ENCODE data around the gene POLR3B.
A peak's percentile ranks its signal among the peaks of the same experiment; 100 is the strongest.

POLR3B gene

GRCh38 chr12:106386813-106387535, 29.4 kb downstream of the POLR3B start:
- H3K4me3 ChIP-seq (ENCODE audit: insufficient read length, low read depth) = no peak overlapping the region
- DNase-seq (ENCODE audit: low read depth, low spot score) = no peak
- peaks cover 21% of the 10 kb centered on the region for H3K36me3 ChIP-seq (ENCODE audit: insufficient read depth, insufficient read length, low read length)
- no peak overlapping the region for H3K9ac ChIP-seq (ENCODE audit: insufficient read length, low read depth)
- no peaks in the 10 kb centered on the region for H3K27me3 ChIP-seq (ENCODE audit: insufficient read depth, insufficient read length)
- TF ChIP-seq ZNF274 (IDR thresholded peaks at IDR 0.05; ENCODE audit: low read depth, low read length) (no peak), YY1 (IDR thresholded peaks at IDR 0.05; ENCODE audit: insufficient read depth, insufficient read length) (no peak), SUZ12 (IDR thresholded peaks at IDR 0.05; ENCODE audit: extremely low read depth, insufficient read depth, insufficient read length) (no peak)
- peaks cover 7% of the 10 kb centered on the region; the same call in 1 of the 2 replicates for H3K9me3 ChIP-seq (ENCODE audit: insufficient read depth, low read length)
- no peaks in the 10 kb centered on the region for H3K4me1 ChIP-seq (ENCODE audit: insufficient read depth, insufficient read length)

DNA sequence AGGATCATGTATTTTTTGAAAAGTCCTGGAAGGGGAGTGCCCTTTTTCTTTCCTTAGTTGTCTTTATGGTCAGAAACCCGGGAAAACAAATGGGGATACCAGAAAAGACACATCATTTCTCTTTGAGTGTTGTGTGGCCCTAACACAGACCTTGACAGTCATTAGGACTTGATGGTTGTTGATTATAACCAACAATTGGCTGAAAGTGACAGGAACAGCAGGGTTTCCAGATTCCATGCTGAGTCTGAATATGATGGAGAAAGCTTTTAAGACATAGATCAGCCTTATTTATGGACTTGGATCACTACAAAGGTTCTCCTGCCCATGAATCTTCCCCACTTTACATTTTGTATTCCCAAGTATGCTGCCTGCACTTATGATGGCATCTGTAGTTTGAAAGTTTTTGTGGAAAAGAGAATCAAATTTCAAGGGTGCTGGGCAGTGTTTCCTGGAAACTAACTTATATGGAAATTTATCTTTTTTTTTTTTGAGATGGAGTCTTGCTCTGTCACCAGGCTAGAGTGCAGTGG, 30.4 kb downstream of the POLR3B start:
- peak; percentile 8 for DNase-seq (ENCODE audit: low read depth, low spot score)

DNA sequence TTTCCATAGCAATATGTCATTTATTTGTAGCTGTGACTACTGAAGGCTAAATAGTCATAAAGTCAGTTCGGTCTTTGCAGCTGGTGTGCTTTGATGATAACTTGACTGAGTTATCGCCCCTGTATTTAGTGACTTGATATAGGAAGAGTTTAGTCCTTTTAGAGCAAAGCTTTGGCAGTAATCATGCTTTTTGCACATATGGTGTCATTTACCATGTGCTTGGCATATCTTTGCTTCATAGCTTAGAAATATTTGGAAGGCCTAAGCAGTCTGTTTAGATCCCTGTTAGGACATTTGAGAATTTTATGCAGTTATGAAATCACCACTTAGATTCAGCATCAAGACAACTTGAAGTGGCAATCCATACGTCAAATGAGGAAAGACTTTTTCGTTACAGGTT, 31.6 kb downstream of the POLR3B start:
- Histone ChIP-seq H3K27me3 (ENCODE audit: insufficient read depth, insufficient read length) (no peaks in the 10 kb centered on the region), H3K9ac (ENCODE audit: insufficient read length, low read depth) (no peak overlapping the region), H3K36me3 (ENCODE audit: insufficient read depth, insufficient read length, low read length) (peaks cover 30% of the 10 kb centered on the region), H3K9me3 (ENCODE audit: insufficient read depth, low read length) (no peaks in the 10 kb centered on the region), H3K4me1 (ENCODE audit: insufficient read depth, insufficient read length) (no peaks in the 10 kb centered on the region), H3K4me3 (ENCODE audit: insufficient read length, low read depth) (no peak overlapping the region)
- no peak for DNase-seq (ENCODE audit: low read depth, low spot score)
- TF ChIP-seq ZNF274 (IDR thresholded peaks at IDR 0.05; ENCODE audit: low read depth, low read length) (no peak), SUZ12 (IDR thresholded peaks at IDR 0.05; ENCODE audit: extremely low read depth, insufficient read depth, insufficient read length) (no peak), YY1 (IDR thresholded peaks at IDR 0.05; ENCODE audit: insufficient read depth, insufficient read length) (no peak)

More for the DNA sequence above, 30.4 kb downstream of the POLR3B start:
- H3K4me3 ChIP-seq (ENCODE audit: insufficient read length, low read depth) = no peak overlapping the region
- H3K9ac ChIP-seq (ENCODE audit: insufficient read length, low read depth) = no peak overlapping the region
- H3K36me3 ChIP-seq (ENCODE audit: insufficient read depth, insufficient read length, low read length) = peaks cover 21% of the 10 kb centered on the region
- TF ChIP-seq ZNF274 (IDR thresholded peaks at IDR 0.05; ENCODE audit: low read depth, low read length) = no peak
- TF ChIP-seq SUZ12 (IDR thresholded peaks at IDR 0.05; ENCODE audit: extremely low read depth, insufficient read depth, insufficient read length) = no peak
- TF ChIP-seq YY1 (IDR thresholded peaks at IDR 0.05; ENCODE audit: insufficient read depth, insufficient read length) = no peak
- H3K9me3 ChIP-seq (ENCODE audit: insufficient read depth, low read length) = no peaks in the 10 kb centered on the region
- H3K27me3 ChIP-seq (ENCODE audit: insufficient read depth, insufficient read length) = no peaks in the 10 kb centered on the region
- no peaks in the 10 kb centered on the region for H3K4me1 ChIP-seq (ENCODE audit: insufficient read depth, insufficient read length)

GRCh38 chr12:106392759-106393158, 35.2 kb downstream of the POLR3B start:
- no peak overlapping the region for H3K9ac ChIP-seq (ENCODE audit: insufficient read length, low read depth)
- no peaks in the 10 kb centered on the region for H3K4me1 ChIP-seq (ENCODE audit: insufficient read depth, insufficient read length)
- H3K9me3 ChIP-seq (ENCODE audit: insufficient read depth, low read length) = peaks cover 20% of the 10 kb centered on the region
- no peak for TF ChIP-seq SUZ12 (IDR thresholded peaks at IDR 0.05; ENCODE audit: extremely low read depth, insufficient read depth, insufficient read length)
- no peak for TF ChIP-seq YY1 (IDR thresholded peaks at IDR 0.05; ENCODE audit: insufficient read depth, insufficient read length)
- TF ChIP-seq ZNF274 (IDR thresholded peaks at IDR 0.05; ENCODE audit: low read depth, low read length) = no peak
- peaks cover 52% of the 10 kb centered on the region for H3K36me3 ChIP-seq (ENCODE audit: insufficient read depth, insufficient read length, low read length)
- H3K4me3 ChIP-seq (ENCODE audit: insufficient read length, low read depth) = no peak overlapping the region
- no peaks in the 10 kb centered on the region for H3K27me3 ChIP-seq (ENCODE audit: insufficient read depth, insufficient read length)
- DNase-seq (ENCODE audit: low read depth, low spot score) = no peak

GRCh38 chr12:106409878-106410277, 52.3 kb downstream of the POLR3B start:
- no peak for DNase-seq (ENCODE audit: low read depth, low spot score)
- Histone ChIP-seq H3K36me3 (ENCODE audit: insufficient read depth, insufficient read length, low read length) (peaks cover 22% of the 10 kb centered on the region), H3K9ac (ENCODE audit: insufficient read length, low read depth) (no peak overlapping the region), H3K9me3 (ENCODE audit: insufficient read depth, low read length) (no peaks in the 10 kb centered on the region), H3K27me3 (ENCODE audit: insufficient read depth, insufficient read length) (no peaks in the 10 kb centered on the region), H3K4me3 (ENCODE audit: insufficient read length, low read depth) (no peak overlapping the region), H3K4me1 (ENCODE audit: insufficient read depth, insufficient read length) (no peaks in the 10 kb centered on the region)
- TF ChIP-seq ZNF274 (IDR thresholded peaks at IDR 0.05; ENCODE audit: low read depth, low read length) = no peak
- TF ChIP-seq YY1 (IDR thresholded peaks at IDR 0.05; ENCODE audit: insufficient read depth, insufficient read length) = no peak
- TF ChIP-seq SUZ12 (IDR thresholded peaks at IDR 0.05; ENCODE audit: extremely low read depth, insufficient read depth, insufficient read length) = no peak

- Histone ChIP-seq H3K27me3 (ENCODE audit: insufficient read depth, insufficient read length) (no peaks in the 10 kb centered on the region), H3K9me3 (ENCODE audit: insufficient read depth, low read length) (no peaks in the 10 kb centered on the region), H3K36me3 (ENCODE audit: insufficient read depth, insufficient read length, low read length) (peaks cover 26% of the 10 kb centered on the region), H3K4me1 (ENCODE audit: insufficient read depth, insufficient read length) (no peaks in the 10 kb centered on the region), H3K4me3 (ENCODE audit: insufficient read length, low read depth) (no peak overlapping the region), H3K9ac (ENCODE audit: insufficient read length, low read depth) (no peak overlapping the region)
- no peak for TF ChIP-seq ZNF274 (IDR thresholded peaks at IDR 0.05; ENCODE audit: low read depth, low read length)
- TF ChIP-seq YY1 (IDR thresholded peaks at IDR 0.05; ENCODE audit: insufficient read depth, insufficient read length) = no peak
- no peak for TF ChIP-seq SUZ12 (IDR thresholded peaks at IDR 0.05; ENCODE audit: extremely low read depth, insufficient read depth, insufficient read length)
- no peak for DNase-seq (ENCODE audit: low read depth, low spot score)
Observed at GRCh38 chr12:106412563-106412962, 55.0 kb downstream of the POLR3B start.

- Histone ChIP-seq H3K27me3 (ENCODE audit: insufficient read depth, insufficient read length) (no peaks in the 10 kb centered on the region), H3K9ac (ENCODE audit: insufficient read length, low read depth) (no peak overlapping the region), H3K4me1 (ENCODE audit: insufficient read depth, insufficient read length) (no peaks in the 10 kb centered on the region), H3K9me3 (ENCODE audit: insufficient read depth, low read length) (no peaks in the 10 kb centered on the region), H3K4me3 (ENCODE audit: insufficient read length, low read depth) (no peak overlapping the region), H3K36me3 (ENCODE audit: insufficient read depth, insufficient read length, low read length) (peaks cover 21% of the 10 kb centered on the region)
- DNase-seq (ENCODE audit: low read depth, low spot score) = no peak
- no peak for TF ChIP-seq ZNF274 (IDR thresholded peaks at IDR 0.05; ENCODE audit: low read depth, low read length)
- TF ChIP-seq SUZ12 (IDR thresholded peaks at IDR 0.05; ENCODE audit: extremely low read depth, insufficient read depth, insufficient read length) = no peak
- no peak for TF ChIP-seq YY1 (IDR thresholded peaks at IDR 0.05; ENCODE audit: insufficient read depth, insufficient read length)
Observed at GRCh38 chr12:106415134-106415533, 57.6 kb downstream of the POLR3B start.

Data from NT2/D1 (cell line).